AG04450 (cell line): Measurements from ENCODE around the gene RCC2. TPM values are rescaled to one million over a fixed set of nuclear protein-coding genes. Genes with fewer than 3 reads are reported as not detected.
A peak's percentile ranks its signal among the peaks of the same experiment; 100 is the strongest.

Source experiments
- CTCF ChIA-PET: fragments of 300-600, 350-600 bp; formaldehyde crosslinking; extraction: SDS; loops from one replicate; lab custom pipeline; 2022; ENCODE audit warnings: antibody characterized with exemption, inconsistent platforms; lab: Charles Lee
- POLR2A ChIA-PET: fragments of 350-600 bp; formaldehyde crosslinking; extraction: SDS; loops from one replicate; lab custom pipeline; 2021; ENCODE audit warnings: antibody characterized with exemption, inconsistent platforms; lab: Yijun Ruan, JAX
- DNase-seq: peaks from one replicate; pipeline ENCODE4 v3.0.0-alpha.2; 2011; ENCODE audit warnings: low read depth, low spot score
- H3K27ac ChIP-seq: one replicate; pipeline ENCODE4 v1.5.1; 2012; ENCODE audit warnings: low read depth, low read length, control low read depth
- H3K27me3 ChIP-seq: one replicate; pipeline ENCODE4 v1.6.0; 2012; ENCODE audit warnings: low read length; ENCODE audit not compliant: control insufficient read depth, insufficient read depth
- H3K4me3 ChIP-seq: 2 replicates; pipeline ENCODE4 v1.5.1; 2011; ENCODE audit warnings: mild to moderate bottlenecking, low read depth, low read length, control low read depth
- H3K9me3 ChIP-seq: 2 replicates; pipeline ENCODE4 v1.5.1; 2012; ENCODE audit warnings: low read length; ENCODE audit not compliant: control insufficient read depth, insufficient read depth
- polyA plus RNA-seq: library from polyadenylated mRNA; depleted of rRNA; stranded (reverse); fragments of >200 nt; gene quantifications from 2 replicates; pipeline ENCODE4 v1.2.3, GENCODE V29; 2011
- TF ChIP-seq, protein P1 (sequence below): IDR thresholded peaks from 2 replicates; pipeline ENCODE4 v1.5.1; 2011; ENCODE audit warnings: low read depth, low read length, control low read depth, inconsistent platforms

RCC2 gene
- polyA plus RNA-seq, 1 experiment = 43.3 TPM

DNA sequence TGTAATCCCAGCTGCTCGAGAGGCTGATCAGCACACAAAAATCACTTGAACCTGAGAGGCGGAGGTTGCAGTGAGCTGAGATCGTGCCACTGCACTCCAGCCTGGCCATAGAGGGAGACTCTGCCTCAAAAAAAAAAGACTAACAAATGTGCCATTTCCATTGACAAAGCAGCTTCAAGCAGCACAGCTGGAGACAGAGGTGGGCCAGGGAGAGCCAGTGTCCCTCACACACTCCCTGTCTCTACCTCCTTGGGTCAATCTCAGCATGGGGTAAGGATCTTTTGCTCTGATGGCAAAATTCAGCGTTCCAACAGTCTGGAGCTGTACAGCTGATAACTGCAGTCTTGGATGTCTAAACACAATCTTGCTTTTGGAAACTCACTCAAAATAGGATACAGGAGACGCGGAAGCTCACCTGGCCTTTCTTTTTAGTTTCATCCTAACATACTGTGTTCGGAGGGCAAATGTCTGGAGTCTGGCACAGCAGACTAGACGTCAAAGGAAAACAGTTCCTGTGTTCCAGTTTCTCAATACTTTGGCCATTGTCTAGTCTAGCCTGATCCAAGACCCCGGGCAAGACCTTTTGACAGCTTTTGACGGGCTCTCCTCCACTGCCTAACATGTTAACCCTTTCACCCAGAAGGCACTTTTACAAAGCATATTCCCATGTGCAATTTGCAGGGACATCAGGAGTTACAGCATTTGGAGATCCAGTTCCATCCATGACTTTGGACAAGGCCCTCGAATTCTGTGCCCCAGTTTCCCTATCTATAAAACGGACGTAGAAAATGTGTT lies 2.9 kb downstream of the RCC2 start:
- Histone ChIP-seq H3K4me3 (peak overlapping the region; percentile 77), H3K27ac (no peak overlapping the region), H3K9me3 (peaks cover 4% of the 10 kb centered on the region; the same call in 1 of the 2 replicates), H3K27me3 (no peaks in the 10 kb centered on the region)
- DNase-seq = no peak
- POLR2A ChIA-PET = no interaction called here
- TF ChIP-seq, protein P1, sequence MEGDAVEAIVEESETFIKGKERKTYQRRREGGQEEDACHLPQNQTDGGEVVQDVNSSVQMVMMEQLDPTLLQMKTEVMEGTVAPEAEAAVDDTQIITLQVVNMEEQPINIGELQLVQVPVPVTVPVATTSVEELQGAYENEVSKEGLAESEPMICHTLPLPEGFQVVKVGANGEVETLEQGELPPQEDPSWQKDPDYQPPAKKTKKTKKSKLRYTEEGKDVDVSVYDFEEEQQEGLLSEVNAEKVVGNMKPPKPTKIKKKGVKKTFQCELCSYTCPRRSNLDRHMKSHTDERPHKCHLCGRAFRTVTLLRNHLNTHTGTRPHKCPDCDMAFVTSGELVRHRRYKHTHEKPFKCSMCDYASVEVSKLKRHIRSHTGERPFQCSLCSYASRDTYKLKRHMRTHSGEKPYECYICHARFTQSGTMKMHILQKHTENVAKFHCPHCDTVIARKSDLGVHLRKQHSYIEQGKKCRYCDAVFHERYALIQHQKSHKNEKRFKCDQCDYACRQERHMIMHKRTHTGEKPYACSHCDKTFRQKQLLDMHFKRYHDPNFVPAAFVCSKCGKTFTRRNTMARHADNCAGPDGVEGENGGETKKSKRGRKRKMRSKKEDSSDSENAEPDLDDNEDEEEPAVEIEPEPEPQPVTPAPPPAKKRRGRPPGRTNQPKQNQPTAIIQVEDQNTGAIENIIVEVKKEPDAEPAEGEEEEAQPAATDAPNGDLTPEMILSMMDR = no peak
- CTCF ChIA-PET = interaction anchor here (1.5 kb wide), 1 partner anchor 18 kb away, joined by 9 read pairs; no protein-coding TSS in a partner anchor

GRCh38 chr1:17434601-17435000 lies 4.9 kb downstream of the RCC2 start:
- CTCF ChIA-PET = interaction anchor here (1.6 kb wide), 1 partner anchor 60 kb away, joined by 3 read pairs; no protein-coding TSS in a partner anchor
- TF ChIP-seq, protein P1 = no peak
- POLR2A ChIA-PET = no interaction called here

DNA sequence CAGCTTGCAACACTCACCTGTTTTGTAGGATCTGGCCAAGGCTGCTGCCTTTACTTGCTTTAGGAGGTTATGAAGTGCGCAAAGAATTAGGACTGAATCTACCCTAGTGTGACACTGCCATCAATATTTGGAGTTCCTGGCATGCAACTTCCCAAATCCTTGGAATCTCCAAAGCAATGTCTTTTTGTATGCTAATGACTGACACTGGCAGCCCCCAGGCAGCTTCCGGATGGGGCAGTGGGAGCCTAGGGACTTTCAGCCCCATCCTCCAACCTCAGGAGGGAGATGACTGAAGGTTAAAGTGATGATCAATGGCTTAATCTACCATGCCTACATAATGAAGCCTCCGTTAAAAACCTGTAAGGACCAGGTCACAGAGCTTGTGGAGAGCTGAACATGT lies 5.5 kb downstream of the RCC2 start:
- H3K4me3 ChIP-seq = no peak overlapping the region
- POLR2A ChIA-PET = no interaction called here
- no peaks in the 10 kb centered on the region for H3K27me3 ChIP-seq
- H3K9me3 ChIP-seq = peaks cover 2% of the 10 kb centered on the region; the same call in 1 of the 2 replicates
- TF ChIP-seq, protein P1 = no peak
- CTCF ChIA-PET = interaction anchor here (1.6 to 1.7 kb wide), 2 partner anchors 15 to 61 kb away, joined by 3 to 4 read pairs; no protein-coding TSS in a partner anchor
- DNase-seq = no peak
- H3K27ac ChIP-seq = no peak overlapping the region

More at GRCh38 chr1:17434601-17435000, 4.9 kb downstream of the RCC2 start:
- Histone ChIP-seq H3K9me3 (peaks cover 4% of the 10 kb centered on the region; the same call in 1 of the 2 replicates), H3K27me3 (no peaks in the 10 kb centered on the region), H3K27ac (no peak overlapping the region), H3K4me3 (no peak overlapping the region)
- no peak for DNase-seq

GRCh38 chr1:17433261-17433660 lies 6.2 kb downstream of the RCC2 start:
- Histone ChIP-seq H3K27ac (no peak overlapping the region), H3K27me3 (no peaks in the 10 kb centered on the region), H3K9me3 (no peaks in the 10 kb centered on the region; the same call in 1 of the 2 replicates), H3K4me3 (no peak overlapping the region)
- DNase-seq = no peak
- TF ChIP-seq, protein P1 = no peak
- POLR2A ChIA-PET = no interaction called here
- CTCF ChIA-PET = interaction anchor here (1.6 to 1.7 kb wide), 2 partner anchors 14 to 62 kb away, joined by 3 to 4 read pairs; no protein-coding TSS in a partner anchor

GRCh38 chr1:17432412-17432811 lies 7.1 kb downstream of the RCC2 start:
- H3K9me3 ChIP-seq = no peaks in the 10 kb centered on the region; the same call in 1 of the 2 replicates
- H3K4me3 ChIP-seq = no peak overlapping the region
- ChIA-PET POLR2A (no interaction called here), CTCF (interaction anchor here (0.5 to 1.7 kb wide), 3 partner anchors 14 to 55 kb away, joined by 3 to 5 read pairs (median 4); no protein-coding TSS in a partner anchor)
- no peak overlapping the region for H3K27ac ChIP-seq
- no peaks in the 10 kb centered on the region for H3K27me3 ChIP-seq
- TF ChIP-seq, protein P1 = no peak
- DNase-seq = no peak
